Measurements from ENCODE around the gene PTPN9.

DNA sequence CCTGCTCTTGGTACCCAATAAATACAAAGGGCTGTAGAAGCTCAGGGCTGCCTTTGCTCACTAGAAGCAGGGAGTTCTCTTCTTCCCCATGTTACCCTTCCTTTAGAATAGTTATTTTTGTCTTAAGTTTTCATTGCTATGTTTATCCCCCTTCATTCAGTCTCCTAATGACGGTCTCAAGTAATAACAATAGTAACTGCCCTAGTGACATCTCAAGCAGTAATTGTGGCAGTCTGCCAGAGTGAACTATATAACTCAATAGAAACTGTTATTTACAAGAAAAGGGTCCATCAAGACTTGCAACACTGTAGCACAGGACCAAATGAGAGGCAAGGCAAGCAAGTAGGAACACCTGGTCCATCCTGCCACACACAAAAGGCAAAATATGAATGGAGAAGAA, 95.2 kb downstream of the PTPN9 start:
- TF ChIP-seq POLR2AphosphoS5 (IDR thresholded peaks at IDR 0.05; ENCODE audit: low read depth, low read length) (no peak), TAF1 (IDR thresholded peaks at IDR 0.05; ENCODE audit: borderline replicate concordance, low read depth, low read length) (no peak), POLR2A (IDR thresholded peaks at IDR 0.05; ENCODE audit: low read depth, low read length) (no peak)
